ENCODE measurements around the gene RNF114.

RNF114 gene

DNA sequence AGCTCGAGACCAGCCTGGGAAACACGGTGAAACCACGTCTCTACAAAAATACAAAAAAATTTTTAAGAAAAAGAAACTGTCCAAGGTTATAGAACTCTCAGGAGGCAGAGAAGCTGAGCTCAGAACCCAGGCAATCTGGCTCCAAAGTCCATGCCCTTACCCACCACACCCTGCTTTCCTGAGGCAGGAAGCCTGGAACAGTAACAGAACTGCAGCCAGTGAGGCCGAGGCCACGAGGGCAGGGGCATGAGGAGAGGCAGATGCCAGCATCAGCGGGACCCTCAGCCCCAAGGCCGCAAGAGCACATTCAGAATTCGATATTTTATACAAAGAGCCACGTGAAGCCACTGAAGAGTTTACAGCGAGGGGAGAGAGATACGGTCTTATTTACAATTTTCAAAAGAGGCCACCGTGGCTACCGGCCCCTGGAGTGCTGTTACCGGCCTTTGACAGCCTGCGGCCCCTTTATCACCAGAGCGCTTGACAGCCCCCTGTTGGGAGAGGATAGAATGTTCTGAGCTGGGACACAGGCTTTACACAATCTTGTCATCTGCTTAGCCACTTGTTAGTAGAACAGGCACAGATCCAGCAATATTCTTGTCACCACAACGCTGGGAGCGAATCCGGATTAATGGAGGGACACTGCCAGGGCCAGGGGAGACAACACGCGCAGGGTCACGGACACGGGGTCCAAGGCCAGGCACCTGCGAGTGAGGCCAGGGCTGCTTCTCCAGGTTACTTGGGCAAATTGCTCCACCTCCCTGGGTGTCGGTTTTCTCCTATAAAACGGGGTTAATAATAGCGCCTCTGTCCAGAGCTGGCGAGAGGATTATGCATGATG lies 26.5 kb upstream of the RNF114 start:
- H4K20me1 ChIP-seq (ENCODE audit: control insufficient read depth, insufficient read depth, low read depth, low read length) = peaks cover 16% of the 10 kb centered on the region

DNA sequence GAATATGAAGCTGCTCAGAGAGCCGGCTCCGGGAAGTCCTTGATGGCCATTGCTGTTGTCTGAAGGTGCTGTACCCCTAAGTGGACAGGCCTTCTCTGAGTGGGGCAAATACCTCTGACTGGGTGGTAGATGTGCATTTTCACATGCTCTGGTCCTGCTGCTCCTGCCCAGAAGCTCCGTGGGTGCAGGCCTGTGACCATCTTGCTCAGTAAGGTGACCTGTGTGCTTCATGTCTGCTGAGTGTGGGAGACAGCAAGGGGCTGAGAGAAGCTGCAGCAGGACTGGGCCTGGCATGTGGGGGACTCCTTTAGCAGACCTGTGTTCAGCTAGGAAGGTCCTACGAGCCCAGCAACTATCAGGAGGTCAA lies 25.9 kb upstream of the RNF114 start:
- Histone ChIP-seq H3K79me2 (ENCODE audit: control insufficient read depth, low read length) (peaks cover 64% of the 10 kb centered on the region), H3K27me3 (ENCODE audit: control insufficient read depth, low read length) (no peaks in the 10 kb centered on the region), H3K4me3 (ENCODE audit: low read length) (no peak overlapping the region), H3K4me1 (ENCODE audit: control insufficient read depth, low read length) (peaks cover 17% of the 10 kb centered on the region), H3K4me2 (ENCODE audit: low read length) (no peak overlapping the region), H3F3A (ENCODE audit: control insufficient read depth, insufficient read depth) (no peaks in the 10 kb centered on the region), H3K27ac (ENCODE audit: low read depth, low read length) (no peak overlapping the region), H3K9me2 (replicated peaks; ENCODE audit: control insufficient read depth, low read length) (no peaks in the 10 kb centered on the region), H3K9me3 (ENCODE audit: control insufficient read depth, insufficient read depth, low read length) (no peaks in the 10 kb centered on the region), H3K36me3 (ENCODE audit: control insufficient read depth, low read length) (peaks cover 31% of the 10 kb centered on the region), H4K20me1 (ENCODE audit: control insufficient read depth, insufficient read depth, low read depth, low read length) (peaks cover 17% of the 10 kb centered on the region)
- TF ChIP-seq EZH2phosphoT487 (IDR thresholded peaks at IDR 0.05; ENCODE audit: borderline replicate concordance, low read length) = no peak
- TF ChIP-seq, protein P1, sequence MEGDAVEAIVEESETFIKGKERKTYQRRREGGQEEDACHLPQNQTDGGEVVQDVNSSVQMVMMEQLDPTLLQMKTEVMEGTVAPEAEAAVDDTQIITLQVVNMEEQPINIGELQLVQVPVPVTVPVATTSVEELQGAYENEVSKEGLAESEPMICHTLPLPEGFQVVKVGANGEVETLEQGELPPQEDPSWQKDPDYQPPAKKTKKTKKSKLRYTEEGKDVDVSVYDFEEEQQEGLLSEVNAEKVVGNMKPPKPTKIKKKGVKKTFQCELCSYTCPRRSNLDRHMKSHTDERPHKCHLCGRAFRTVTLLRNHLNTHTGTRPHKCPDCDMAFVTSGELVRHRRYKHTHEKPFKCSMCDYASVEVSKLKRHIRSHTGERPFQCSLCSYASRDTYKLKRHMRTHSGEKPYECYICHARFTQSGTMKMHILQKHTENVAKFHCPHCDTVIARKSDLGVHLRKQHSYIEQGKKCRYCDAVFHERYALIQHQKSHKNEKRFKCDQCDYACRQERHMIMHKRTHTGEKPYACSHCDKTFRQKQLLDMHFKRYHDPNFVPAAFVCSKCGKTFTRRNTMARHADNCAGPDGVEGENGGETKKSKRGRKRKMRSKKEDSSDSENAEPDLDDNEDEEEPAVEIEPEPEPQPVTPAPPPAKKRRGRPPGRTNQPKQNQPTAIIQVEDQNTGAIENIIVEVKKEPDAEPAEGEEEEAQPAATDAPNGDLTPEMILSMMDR (IDR thresholded peaks at IDR 0.05; ENCODE audit: low read depth, low read length, poor library complexity, severe bottlenecking) = no peak

More for the DNA sequence above, 26.5 kb upstream of the RNF114 start:
- peaks cover 17% of the 10 kb centered on the region for H3K4me1 ChIP-seq (ENCODE audit: control insufficient read depth, low read length)
- H3K4me2 ChIP-seq (ENCODE audit: low read length) = no peak overlapping the region
- no peak overlapping the region for H3K4me3 ChIP-seq (ENCODE audit: low read length)
- H3K9me2 ChIP-seq (replicated peaks; ENCODE audit: control insufficient read depth, low read length) = no peaks in the 10 kb centered on the region
- H3K36me3 ChIP-seq (ENCODE audit: control insufficient read depth, low read length) = peaks cover 37% of the 10 kb centered on the region
- H3K27me3 ChIP-seq (ENCODE audit: control insufficient read depth, low read length) = no peaks in the 10 kb centered on the region
- TF ChIP-seq EZH2phosphoT487 (IDR thresholded peaks at IDR 0.05; ENCODE audit: borderline replicate concordance, low read length) = no peak
- TF ChIP-seq, protein P1 (IDR thresholded peaks at IDR 0.05; ENCODE audit: low read depth, low read length, poor library complexity, severe bottlenecking) = no peak
- no peaks in the 10 kb centered on the region for H3F3A ChIP-seq (ENCODE audit: control insufficient read depth, insufficient read depth)
- H3K79me2 ChIP-seq (ENCODE audit: control insufficient read depth, low read length) = peaks cover 58% of the 10 kb centered on the region
- H3K9me3 ChIP-seq (ENCODE audit: control insufficient read depth, insufficient read depth, low read length) = no peaks in the 10 kb centered on the region
- no peak overlapping the region for H3K27ac ChIP-seq (ENCODE audit: low read depth, low read length)

DNA sequence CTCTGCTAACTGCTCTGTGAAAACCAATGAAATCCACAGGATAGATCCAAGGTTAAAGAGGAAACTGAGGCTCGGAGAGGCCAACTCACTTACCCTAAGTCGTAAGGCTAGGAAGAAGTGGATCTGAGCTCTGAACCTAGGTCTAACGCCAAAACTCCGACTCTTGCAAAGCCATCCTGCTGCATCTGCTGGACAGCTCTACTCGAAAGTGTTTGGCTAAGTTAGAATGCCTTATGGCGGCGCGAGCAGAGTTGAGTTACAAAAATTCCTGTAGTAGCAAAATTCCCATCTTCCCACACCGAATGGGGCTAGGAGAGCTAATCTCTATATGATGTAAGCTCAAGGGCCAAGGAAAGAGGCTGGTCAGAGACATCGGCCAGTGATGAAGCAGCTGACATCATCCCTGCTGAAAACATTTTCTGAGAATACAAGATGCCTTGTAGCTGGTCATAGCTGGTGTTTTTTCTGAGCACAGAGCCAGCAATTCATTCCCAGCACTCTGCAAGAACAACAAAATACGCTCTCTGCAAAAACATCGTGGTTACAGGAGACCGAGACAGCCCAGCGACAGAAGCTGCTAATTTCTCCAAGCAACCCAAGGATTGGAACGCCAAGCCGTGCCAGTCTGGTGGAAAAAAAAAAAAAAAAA lies 22.7 kb upstream of the RNF114 start:
- Histone ChIP-seq H3K4me2 (ENCODE audit: low read length) (peak overlapping the region; percentile 92), H3K27me3 (ENCODE audit: control insufficient read depth, low read length) (no peaks in the 10 kb centered on the region), H3K27ac (ENCODE audit: low read depth, low read length) (no peak overlapping the region), H3K36me3 (ENCODE audit: control insufficient read depth, low read length) (peaks cover 11% of the 10 kb centered on the region), H3K9me2 (replicated peaks; ENCODE audit: control insufficient read depth, low read length) (no peaks in the 10 kb centered on the region), H4K20me1 (ENCODE audit: control insufficient read depth, insufficient read depth, low read depth, low read length) (peaks cover 17% of the 10 kb centered on the region), H3K9me3 (ENCODE audit: control insufficient read depth, insufficient read depth, low read length) (no peaks in the 10 kb centered on the region), H3K4me1 (ENCODE audit: control insufficient read depth, low read length) (peaks cover 23% of the 10 kb centered on the region), H3F3A (ENCODE audit: control insufficient read depth, insufficient read depth) (peaks cover 3% of the 10 kb centered on the region; the same call in 1 of the 2 replicates), H3K79me2 (ENCODE audit: control insufficient read depth, low read length) (peaks cover 74% of the 10 kb centered on the region), H3K4me3 (ENCODE audit: low read length) (peak overlapping the region; percentile 87)
- TF ChIP-seq, protein P1 (IDR thresholded peaks at IDR 0.05; ENCODE audit: low read depth, low read length, poor library complexity, severe bottlenecking) = no peak
- TF ChIP-seq EZH2phosphoT487 (IDR thresholded peaks at IDR 0.05; ENCODE audit: borderline replicate concordance, low read length) = no peak

All from DOHH2 (cell line).